ENCODE data around the gene NOS2. TPM values are rescaled to one million over a fixed set of nuclear protein-coding genes. Genes with fewer than 3 reads are reported as not detected.
"Not testable (repeated sequence)": the region's sequence is repeated elsewhere in the genome, so short reads cannot be mapped to it uniquely, and the experiment has no call there.

The NOS2 gene
- total RNA-seq, 4 donors from 2014 or later: 0.13 to 0.69 (median 0.33) TPM; not detected in 1

DNA sequence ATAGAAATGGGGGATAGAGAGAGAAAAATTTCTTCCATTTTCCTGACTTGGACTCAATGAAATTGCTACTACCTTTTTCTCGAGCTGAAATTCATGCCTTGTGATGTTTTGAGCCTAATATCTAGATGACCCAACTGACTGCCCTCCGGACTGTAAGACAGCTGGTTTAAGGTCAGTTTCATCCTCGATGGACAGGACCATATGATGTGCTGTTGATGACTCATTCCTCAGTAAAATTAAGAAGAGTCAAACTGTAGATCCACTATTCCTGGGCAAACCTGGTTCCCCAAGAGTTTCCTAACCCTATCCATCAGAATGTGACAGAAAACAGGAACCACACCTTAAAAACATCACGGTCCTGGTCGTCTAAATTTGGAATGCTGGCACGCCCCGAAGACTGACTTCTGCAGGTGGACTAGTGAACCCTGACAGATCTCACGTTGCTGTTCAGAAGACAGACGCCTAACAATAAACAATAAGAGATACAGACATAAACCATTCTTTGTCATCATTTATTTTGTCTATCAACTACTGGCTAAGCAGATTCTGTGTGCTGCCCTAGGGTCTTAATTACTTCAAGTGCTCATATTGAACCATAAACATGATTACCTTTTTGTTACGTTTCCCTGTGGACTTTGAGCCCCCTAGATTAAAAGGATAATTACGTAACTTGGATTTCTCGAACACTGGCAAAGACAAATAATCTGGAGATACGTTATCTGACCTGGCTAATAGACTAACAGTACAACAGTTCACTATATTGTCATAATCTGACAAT is 45.1 kb upstream of the NOS2 start:
- Histone ChIP-seq H3K36me3 (no peaks in the 10 kb centered on the region), H3K27ac (replicated peaks in 1 of 4) (no peak overlapping the region), H3K9me3 (no peaks in the 10 kb centered on the region), H3K27me3 (no peaks in the 10 kb centered on the region), H3K4me1 (no peaks in the 10 kb centered on the region), H3K4me3 (no peak overlapping the region)
- intact Hi-C loops (cut with DNase I): no loop called here
- no peak for DNase-seq (ENCODE audit: extremely low spot score)
- 59% methylated on average over 13 of the region's 13 CpGs for WGBS
- TF ChIP-seq, protein P1, sequence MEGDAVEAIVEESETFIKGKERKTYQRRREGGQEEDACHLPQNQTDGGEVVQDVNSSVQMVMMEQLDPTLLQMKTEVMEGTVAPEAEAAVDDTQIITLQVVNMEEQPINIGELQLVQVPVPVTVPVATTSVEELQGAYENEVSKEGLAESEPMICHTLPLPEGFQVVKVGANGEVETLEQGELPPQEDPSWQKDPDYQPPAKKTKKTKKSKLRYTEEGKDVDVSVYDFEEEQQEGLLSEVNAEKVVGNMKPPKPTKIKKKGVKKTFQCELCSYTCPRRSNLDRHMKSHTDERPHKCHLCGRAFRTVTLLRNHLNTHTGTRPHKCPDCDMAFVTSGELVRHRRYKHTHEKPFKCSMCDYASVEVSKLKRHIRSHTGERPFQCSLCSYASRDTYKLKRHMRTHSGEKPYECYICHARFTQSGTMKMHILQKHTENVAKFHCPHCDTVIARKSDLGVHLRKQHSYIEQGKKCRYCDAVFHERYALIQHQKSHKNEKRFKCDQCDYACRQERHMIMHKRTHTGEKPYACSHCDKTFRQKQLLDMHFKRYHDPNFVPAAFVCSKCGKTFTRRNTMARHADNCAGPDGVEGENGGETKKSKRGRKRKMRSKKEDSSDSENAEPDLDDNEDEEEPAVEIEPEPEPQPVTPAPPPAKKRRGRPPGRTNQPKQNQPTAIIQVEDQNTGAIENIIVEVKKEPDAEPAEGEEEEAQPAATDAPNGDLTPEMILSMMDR (IDR thresholded peaks at IDR 0.05): no peak
- TF ChIP-seq POLR2A (IDR thresholded peaks at IDR 0.05; ENCODE audit: low read depth) (no peak), EP300 (IDR thresholded peaks at IDR 0.05) (no peak)

DNA sequence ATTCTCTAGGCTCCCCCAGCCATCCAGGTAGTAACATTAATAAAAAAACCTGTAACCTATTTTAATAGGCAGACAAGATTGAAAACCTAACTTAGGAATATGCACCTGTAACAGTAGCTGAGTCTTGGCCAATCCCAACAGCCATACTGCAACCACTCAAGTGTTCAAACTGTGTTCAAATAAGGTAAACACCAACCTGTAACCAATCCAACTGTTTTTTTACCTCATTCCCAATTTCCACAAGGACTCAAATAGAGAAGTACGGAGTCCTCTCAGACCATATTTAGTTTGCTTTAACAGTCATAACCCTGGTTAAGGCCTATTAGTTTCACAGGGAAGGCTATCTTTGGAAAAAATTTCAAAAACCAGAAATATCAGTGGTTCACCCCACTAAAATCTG is 40.4 kb upstream of the NOS2 start:
- H3K36me3 ChIP-seq: no peaks in the 10 kb centered on the region
- no peaks in the 10 kb centered on the region for H3K4me1 ChIP-seq
- H3K27ac ChIP-seq (replicated peaks in 1 of 4): no peak overlapping the region
- no peaks in the 10 kb centered on the region for H3K9me3 ChIP-seq
- TF ChIP-seq EP300 (IDR thresholded peaks at IDR 0.05): no peak
- TF ChIP-seq, protein P1 (IDR thresholded peaks at IDR 0.05): no peak
- no peak for TF ChIP-seq POLR2A (IDR thresholded peaks at IDR 0.05; ENCODE audit: low read depth)
- no peak for TF ChIP-seq POLR2AphosphoS5 (IDR thresholded peaks at IDR 0.05)
- WGBS: 91% methylated on average over 1 of the region's 1 CpG
- H3K27me3 ChIP-seq: no peaks in the 10 kb centered on the region
- DNase-seq (ENCODE audit: extremely low spot score): no peak
- H3K4me3 ChIP-seq: no peak overlapping the region
- intact Hi-C loops (cut with DNase I): no loop called here

DNA sequence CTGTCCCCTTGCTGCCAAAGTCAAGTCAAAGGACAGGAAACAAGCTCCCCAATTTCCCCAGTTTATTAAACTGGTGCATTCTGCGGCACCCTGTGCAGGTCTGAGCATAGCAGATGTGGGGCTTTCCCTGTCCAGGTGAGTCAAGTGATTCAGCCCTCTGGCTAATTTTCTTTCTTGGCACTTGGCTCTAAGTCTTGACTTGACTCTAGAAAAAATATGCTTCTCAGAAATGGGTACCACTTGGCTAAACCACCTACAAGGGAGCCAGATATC is 40.0 kb upstream of the NOS2 start:
- H3K27me3 ChIP-seq; DNase-seq (ENCODE audit: extremely low spot score); H3K36me3 ChIP-seq; H3K27ac ChIP-seq (replicated peaks in 1 of 4); H3K9me3 ChIP-seq; intact Hi-C loops (cut with DNase I); H3K4me3 ChIP-seq; H3K4me1 ChIP-seq: not testable (repeated sequence)
- no CpG with 5 or more reads among the region's 1 CpG for WGBS

DNA sequence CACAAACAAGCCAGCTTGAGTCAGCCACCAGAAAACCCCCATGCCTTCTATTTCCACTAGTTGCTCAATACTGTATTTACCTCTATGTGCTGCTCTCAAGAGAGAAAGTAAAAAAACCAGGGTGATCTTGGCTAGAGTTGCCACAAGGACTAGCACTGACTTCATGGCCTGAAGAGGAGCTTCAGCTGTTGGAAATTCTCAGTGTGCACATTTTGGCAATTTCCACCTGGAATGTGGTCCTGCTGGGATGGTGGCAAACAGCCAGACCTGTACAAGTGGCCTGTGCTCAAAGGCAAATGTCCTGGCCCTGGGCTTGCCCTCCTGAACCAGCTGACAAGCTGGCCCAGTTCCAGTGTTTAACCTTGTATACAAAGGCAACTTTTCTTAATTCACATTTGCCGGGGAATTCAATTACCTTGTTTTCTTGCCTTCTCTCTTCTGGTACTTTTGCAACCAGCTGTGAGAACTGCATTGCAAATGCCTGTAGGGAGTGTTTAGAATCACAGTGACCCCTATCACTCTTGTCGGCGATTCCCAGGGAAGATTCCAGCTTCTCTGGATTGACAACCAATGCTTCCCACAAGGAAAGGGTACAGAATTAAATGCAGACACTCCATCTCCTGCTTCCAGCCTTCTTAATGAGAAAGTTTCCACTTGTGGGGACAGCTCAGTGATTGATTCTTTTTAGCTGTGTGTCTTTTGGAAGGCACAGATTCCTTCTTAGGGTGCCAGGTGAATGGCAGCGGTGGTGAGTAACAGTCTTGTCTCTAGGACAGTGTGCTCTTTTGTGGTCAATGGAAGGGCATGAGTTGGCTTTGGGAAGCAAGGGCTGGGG is 39.5 kb upstream of the NOS2 start:
- DNase-seq (ENCODE audit: extremely low spot score); H3K27ac ChIP-seq (replicated peaks in 1 of 4); H3K9me3 ChIP-seq; H3K4me3 ChIP-seq; H3K27me3 ChIP-seq; H3K36me3 ChIP-seq; intact Hi-C loops (cut with DNase I); H3K4me1 ChIP-seq: not testable (repeated sequence)
- 20% methylated on average over 3 of the region's 4 CpGs for WGBS

DNA sequence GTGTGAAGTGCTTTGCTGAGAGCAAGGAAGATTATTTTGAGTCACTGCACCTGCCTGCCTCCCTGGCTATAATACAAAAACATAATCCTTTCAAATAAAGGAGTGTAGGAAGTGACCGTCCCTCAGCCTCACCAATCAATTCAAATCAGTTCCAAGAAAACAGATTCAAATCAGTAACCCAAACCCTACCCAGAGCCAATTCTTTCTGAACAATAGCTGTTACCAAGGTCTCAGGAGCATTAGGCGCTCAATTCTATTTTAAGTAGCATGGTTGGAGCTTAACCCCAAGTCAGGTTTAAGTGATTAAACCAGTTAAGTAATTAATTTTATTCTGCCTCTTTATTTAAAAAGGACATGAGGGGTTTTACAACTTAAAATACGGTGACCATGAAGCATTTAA is 38.3 kb upstream of the NOS2 start:
- DNase-seq (ENCODE audit: extremely low spot score); H3K27me3 ChIP-seq; H3K9me3 ChIP-seq; H3K27ac ChIP-seq (replicated peaks in 1 of 4); H3K4me1 ChIP-seq; H3K4me3 ChIP-seq; H3K36me3 ChIP-seq; intact Hi-C loops (cut with DNase I): not testable (repeated sequence)
- 92% methylated on average over 2 of the region's 3 CpGs for WGBS

DNA sequence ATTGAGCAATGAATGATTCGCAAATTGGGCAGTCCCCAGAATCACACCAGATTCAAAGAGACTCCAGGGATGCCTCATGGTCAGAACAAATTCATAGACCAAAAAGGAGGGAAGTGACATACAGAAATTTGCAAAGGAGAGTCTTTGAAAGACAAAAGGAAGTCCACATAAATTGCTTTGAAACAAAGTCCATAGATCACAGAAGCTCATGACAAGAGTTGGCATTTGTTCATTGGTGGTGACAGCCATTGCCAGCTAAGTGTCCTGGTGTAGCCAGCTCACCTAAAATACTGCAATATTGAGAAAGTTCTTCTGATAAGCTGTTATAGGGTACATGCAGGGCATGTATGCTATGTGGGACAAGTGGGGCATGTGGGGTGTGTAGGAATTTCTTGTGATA is 37.4 kb upstream of the NOS2 start:
- 89% methylated on average over 1 of the region's 1 CpG for WGBS

DNA sequence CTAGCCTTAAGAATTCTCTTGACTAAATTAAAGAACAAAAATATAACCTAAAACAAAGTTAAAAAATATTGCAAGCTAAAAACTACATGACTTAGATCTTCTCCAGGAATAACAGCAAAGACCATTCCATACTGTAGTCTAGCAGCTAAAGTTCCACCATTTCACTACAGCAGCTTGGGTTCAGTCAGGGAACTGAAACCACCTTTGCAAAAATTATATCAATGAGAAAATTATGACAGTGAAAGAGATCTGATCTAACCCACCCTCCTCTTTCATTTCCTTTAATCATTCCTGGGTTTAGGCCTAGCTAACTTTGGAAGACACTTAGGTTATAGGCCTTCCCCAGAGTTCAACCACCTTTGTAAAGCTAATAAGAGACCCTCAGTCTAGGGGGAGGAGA is 36.3 kb upstream of the NOS2 start:
- TF ChIP-seq, protein P1 (IDR thresholded peaks at IDR 0.05): no peak
- TF ChIP-seq POLR2AphosphoS5 (IDR thresholded peaks at IDR 0.05) (no peak), POLR2A (IDR thresholded peaks at IDR 0.05; ENCODE audit: low read depth) (no peak), EP300 (IDR thresholded peaks at IDR 0.05) (no peak)
- no peaks in the 10 kb centered on the region for H3K36me3 ChIP-seq
- H3K9me3 ChIP-seq: no peaks in the 10 kb centered on the region
- H3K27me3 ChIP-seq: no peaks in the 10 kb centered on the region
- no peak overlapping the region for H3K27ac ChIP-seq (replicated peaks in 1 of 4)
- no peaks in the 10 kb centered on the region for H3K4me1 ChIP-seq
- H3K4me3 ChIP-seq: no peak overlapping the region
- no peak for DNase-seq (ENCODE audit: extremely low spot score)
- intact Hi-C loops (cut with DNase I): no loop called here

More for the DNA sequence above, 37.4 kb upstream of the NOS2 start:
- H3K27ac ChIP-seq (replicated peaks in 1 of 4); DNase-seq (ENCODE audit: extremely low spot score); H3K27me3 ChIP-seq; H3K9me3 ChIP-seq; H3K4me3 ChIP-seq; H3K4me1 ChIP-seq; H3K36me3 ChIP-seq; intact Hi-C loops (cut with DNase I): not testable (repeated sequence)

All from esophagus muscularis mucosa (tissue), 4 donors.